PC-3 (cell line): Measurements from ENCODE around the gene AMY1A. TPM values are rescaled to one million over a fixed set of nuclear protein-coding genes. Genes with fewer than 3 reads are reported as not detected.
"Not testable (repeated sequence)": the region's sequence is repeated elsewhere in the genome, so short reads cannot be mapped to it uniquely, and the experiment has no call there.

ENCODE experiments used
- ATAC-seq: fragments of 200-7000 bp; cut with Tn5 transposase; 2 replicates; pipeline ENCODE4 v1.9.1; 2020; ENCODE audit warnings: mild to moderate bottlenecking, moderate library complexity
- Bru-seq: library from RNA; stranded (reverse); fragments of 400-500 nt; gene quantifications from one replicate; lab custom pipeline; 2021; lab: Mats Ljungman, UMichigan
- BruChase-seq, 2 experiments: library from RNA; stranded (reverse); fragments of 400-500 nt; gene quantifications; one replicate each; lab custom pipeline; 2021; lab: Mats Ljungman, UMichigan
- BruUV-seq: library from RNA; stranded (reverse); fragments of 400-500 nt; replicated peaks from 2 replicates; lab custom pipeline; 2021; lab: Mats Ljungman, UMichigan
- CTCF ChIA-PET: fragments of 300-600 bp; sonication (Branson Sonifier 250); formaldehyde crosslinking; loops from one replicate; lab custom pipeline; 2022; ENCODE audit warnings: antibody characterized with exemption; lab: Charles Lee
- POLR2A ChIA-PET: fragments of 300-600 bp; sonication (Branson Sonifier 250); formaldehyde crosslinking; loops from one replicate; lab custom pipeline; 2022; ENCODE audit warnings: antibody characterized with exemption; ENCODE audit not compliant: unreplicated experiment; lab: Charles Lee
- DNase-seq: peaks from one replicate; pipeline ENCODE4 v3.0.0-alpha.2; 2015
- H2AFZ ChIP-seq: fragments of 300-600 bp; sonication (generic); 2 replicates; pipeline ENCODE4 v1.6.0; 2016; ENCODE audit warnings: antibody characterized with exemption, low read length
- H3F3A ChIP-seq: fragments of 300-600 bp; sonication (generic); one replicate; pipeline ENCODE4 v1.6.0; 2017; ENCODE audit warnings: antibody characterized with exemption, low read length, control low read depth, mild to moderate bottlenecking; ENCODE audit not compliant: unreplicated experiment
- H3K27ac ChIP-seq: fragments of 300-600 bp; sonication (generic); 2 replicates; pipeline ENCODE4 v1.5.1; 2016; ENCODE audit warnings: mild to moderate bottlenecking, low read length
- H3K27me3 ChIP-seq: fragments of 300-600 bp; sonication (generic); 2 replicates; pipeline ENCODE4 v1.6.1; 2016; ENCODE audit warnings: low read length, mixed read lengths
- H3K36me3 ChIP-seq: fragments of 300-600 bp; sonication (generic); 2 replicates; pipeline ENCODE4 v1.6.1; 2016; ENCODE audit warnings: low read depth, mixed run types, low read length, mixed read lengths
- H3K4me1 ChIP-seq: fragments of 300-600 bp; sonication (generic); 2 replicates; pipeline ENCODE4 v1.5.1; 2016; ENCODE audit warnings: low read length; ENCODE audit not compliant: insufficient read depth
- H3K4me2 ChIP-seq: fragments of 300-600 bp; sonication (generic); 2 replicates; pipeline ENCODE4 v1.6.0; 2016; ENCODE audit warnings: low read length
- H3K4me3 ChIP-seq: fragments of 300-600 bp; sonication (generic); 2 replicates; pipeline ENCODE4 v1.5.1; 2016; ENCODE audit warnings: mild to moderate bottlenecking, low read length, mixed read lengths
- H3K79me2 ChIP-seq: fragments of 300-600 bp; sonication (generic); 2 replicates; pipeline ENCODE4 v1.6.1; 2017; ENCODE audit warnings: low read length, mixed read lengths
- H3K9ac ChIP-seq: fragments of 300-600 bp; sonication (generic); 2 replicates; pipeline ENCODE4 v1.6.0; 2016; ENCODE audit warnings: mild to moderate bottlenecking, low read length
- H3K9me2 ChIP-seq: fragments of 300-600 bp; sonication (generic); replicated peaks from 2 replicates; pipeline ENCODE4 v1.6.1; 2016; ENCODE audit warnings: mixed run types, low read length, mixed read lengths
- H3K9me3 ChIP-seq: fragments of 300-600 bp; sonication (generic); 2 replicates; pipeline ENCODE4 v1.6.1; 2016; ENCODE audit warnings: low read length, mixed read lengths
- H4K20me1 ChIP-seq: fragments of 300-600 bp; sonication (generic); 2 replicates; pipeline ENCODE4 v1.6.1; 2016; ENCODE audit warnings: low read length, mixed read lengths
- EZH2 ChIP-seq: fragments of 300-600 bp; sonication (generic); IDR thresholded peaks from one replicate; pipeline ENCODE4 v1.6.1; 2017; ENCODE audit warnings: antibody characterized with exemption, mild to moderate bottlenecking, low read length; ENCODE audit not compliant: unreplicated experiment
- EZH2phosphoT487 ChIP-seq: fragments of 300-600 bp; sonication (generic); IDR thresholded peaks from 2 replicates; pipeline ENCODE4 v1.6.1; 2018; ENCODE audit warnings: mild to moderate bottlenecking, antibody characterized with exemption, low read length, borderline replicate concordance
- intact Hi-C: fragments of 100-400 bp; cut with micrococcal nuclease; formaldehyde crosslinking; loops from 2 replicates; pipeline ENCODE4 v1.9.0; 2023
- long read RNA-seq: library from polyadenylated mRNA; unstranded; transcript quantifications from one replicate; pipeline ENCODE4 v2.0.0, GENCODE V29; 2021; ENCODE audit not compliant: unreplicated experiment
- total RNA-seq: library from RNA; depleted of rRNA; stranded (reverse); fragments of >200 nt; gene quantifications from 2 replicates; pipeline ENCODE4 v1.2.3, GENCODE V29; 2014; rRNA removed
- TF ChIP-seq, protein P1 (sequence below): fragments of 300-600 bp; sonication (generic); conservative IDR thresholded peaks from 2 replicates; pipeline ENCODE4 v1.5.1; 2017; ENCODE audit warnings: antibody characterized with exemption, low read depth, mild to moderate bottlenecking, low read length

The AMY1A gene
- total RNA-seq (not detected in 2 replicates), Bru-seq, nascent RNA (not detected), BruChase-seq, experiment 1, labeled RNA remaining after a 6-hour chase (not detected), BruChase-seq, experiment 2, labeled RNA remaining after a 2-hour chase (not detected)
- long read RNA-seq = 0 reads

GRCh38 chr1:103655460-103655859 is at the start of gene AMY1A:
Gene AMY1A (plus strand): TSS chr1:103655760. CDS start chr1:103656331, 571 bp downstream.
- intact Hi-C loops, DNase-seq, POLR2A ChIA-PET, BruUV-seq, H3K4me2 ChIP-seq, ATAC-seq, CTCF ChIA-PET, H3K79me2 ChIP-seq, H3K9me3 ChIP-seq, H3K27ac ChIP-seq, H2AFZ ChIP-seq, H3F3A ChIP-seq, H3K9ac ChIP-seq, H4K20me1 ChIP-seq, H3K4me3 ChIP-seq, H3K9me2 ChIP-seq, H3K36me3 ChIP-seq, H3K4me1 ChIP-seq, H3K27me3 ChIP-seq: not testable (repeated sequence)

DNA sequence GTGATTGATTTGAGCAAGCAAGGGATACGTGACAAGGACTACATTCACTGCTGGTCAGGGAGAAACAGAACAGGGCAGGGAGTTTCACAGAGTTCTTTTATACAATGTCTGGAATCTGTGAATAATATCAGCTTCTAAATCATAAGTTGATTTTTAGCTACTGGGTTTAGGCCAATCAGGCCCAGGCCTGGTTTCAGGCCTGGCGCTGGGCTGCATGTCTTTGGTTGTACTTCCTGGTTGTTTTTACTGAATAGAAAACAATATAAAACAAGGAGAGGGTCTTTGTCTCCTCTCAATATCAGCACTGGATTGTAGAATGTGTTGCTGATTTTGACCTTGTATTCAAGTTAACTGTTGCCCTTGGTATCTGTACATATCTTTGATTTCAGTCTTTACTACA is 39.2 kb upstream of the AMY1A start:
- TF ChIP-seq, protein P1, sequence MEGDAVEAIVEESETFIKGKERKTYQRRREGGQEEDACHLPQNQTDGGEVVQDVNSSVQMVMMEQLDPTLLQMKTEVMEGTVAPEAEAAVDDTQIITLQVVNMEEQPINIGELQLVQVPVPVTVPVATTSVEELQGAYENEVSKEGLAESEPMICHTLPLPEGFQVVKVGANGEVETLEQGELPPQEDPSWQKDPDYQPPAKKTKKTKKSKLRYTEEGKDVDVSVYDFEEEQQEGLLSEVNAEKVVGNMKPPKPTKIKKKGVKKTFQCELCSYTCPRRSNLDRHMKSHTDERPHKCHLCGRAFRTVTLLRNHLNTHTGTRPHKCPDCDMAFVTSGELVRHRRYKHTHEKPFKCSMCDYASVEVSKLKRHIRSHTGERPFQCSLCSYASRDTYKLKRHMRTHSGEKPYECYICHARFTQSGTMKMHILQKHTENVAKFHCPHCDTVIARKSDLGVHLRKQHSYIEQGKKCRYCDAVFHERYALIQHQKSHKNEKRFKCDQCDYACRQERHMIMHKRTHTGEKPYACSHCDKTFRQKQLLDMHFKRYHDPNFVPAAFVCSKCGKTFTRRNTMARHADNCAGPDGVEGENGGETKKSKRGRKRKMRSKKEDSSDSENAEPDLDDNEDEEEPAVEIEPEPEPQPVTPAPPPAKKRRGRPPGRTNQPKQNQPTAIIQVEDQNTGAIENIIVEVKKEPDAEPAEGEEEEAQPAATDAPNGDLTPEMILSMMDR = no peak
- TF ChIP-seq EZH2 (no peak), EZH2phosphoT487 (no peak)
- Histone ChIP-seq H3K4me1 (no peaks in the 10 kb centered on the region), H3K27me3 (peaks cover 4% of the 10 kb centered on the region; the same call in 1 of the 2 replicates), H3F3A (no peaks in the 10 kb centered on the region), H2AFZ (no peak overlapping the region), H3K4me2 (no peak overlapping the region), H3K36me3 (no peaks in the 10 kb centered on the region), H3K9me2 (no peaks in the 10 kb centered on the region), H3K79me2 (no peaks in the 10 kb centered on the region), H3K4me3 (no peak overlapping the region), H3K9me3 (no peaks in the 10 kb centered on the region), H3K9ac (no peak overlapping the region), H3K27ac (no peak overlapping the region), H4K20me1 (no peaks in the 10 kb centered on the region)
- DNase-seq = no peak
- no TSS peak for BruUV-seq
- intact Hi-C loops = no loop called here
- no peak for ATAC-seq
- ChIA-PET POLR2A (no interaction called here), CTCF (no interaction called here)

GRCh38 chr1:103616994-103617477 is 38.5 kb upstream of the AMY1A start, which contains the start of gene AMY2A:
Gene AMY2A (plus strand): TSS chr1:103617427. CDS start chr1:103617441, 14 bp downstream.
- H3K9me2 ChIP-seq, H3K9me3 ChIP-seq, H3K4me1 ChIP-seq, BruUV-seq, CTCF ChIA-PET, H3K9ac ChIP-seq, intact Hi-C loops, H3K4me2 ChIP-seq, H3K27me3 ChIP-seq, H3K36me3 ChIP-seq, DNase-seq, H3F3A ChIP-seq, H2AFZ ChIP-seq, H3K79me2 ChIP-seq, H4K20me1 ChIP-seq, H3K27ac ChIP-seq, H3K4me3 ChIP-seq, ATAC-seq, POLR2A ChIA-PET: not testable (repeated sequence)

- H3K79me2 ChIP-seq, intact Hi-C loops, CTCF ChIA-PET, ATAC-seq, H3K4me1 ChIP-seq, H3K36me3 ChIP-seq, DNase-seq, H3K9ac ChIP-seq, H3K4me2 ChIP-seq, H3K9me2 ChIP-seq, POLR2A ChIA-PET, BruUV-seq, H3K27ac ChIP-seq, H4K20me1 ChIP-seq, H3K4me3 ChIP-seq, H3F3A ChIP-seq, H3K9me3 ChIP-seq, H3K27me3 ChIP-seq, H2AFZ ChIP-seq: not testable (repeated sequence)
These were observed 28.1 kb upstream of the AMY1A start for GRCh38 chr1:103627436-103627835.

GRCh38 chr1:103641194-103641593 is 14.4 kb upstream of the AMY1A start:
- H3K79me2 ChIP-seq, H4K20me1 ChIP-seq, H3F3A ChIP-seq, H3K4me3 ChIP-seq, CTCF ChIA-PET, H2AFZ ChIP-seq, BruUV-seq, H3K4me1 ChIP-seq, H3K4me2 ChIP-seq, intact Hi-C loops, POLR2A ChIA-PET, H3K27me3 ChIP-seq, H3K27ac ChIP-seq, H3K9ac ChIP-seq, DNase-seq, ATAC-seq, H3K9me3 ChIP-seq, H3K36me3 ChIP-seq, H3K9me2 ChIP-seq: not testable (repeated sequence)

DNA sequence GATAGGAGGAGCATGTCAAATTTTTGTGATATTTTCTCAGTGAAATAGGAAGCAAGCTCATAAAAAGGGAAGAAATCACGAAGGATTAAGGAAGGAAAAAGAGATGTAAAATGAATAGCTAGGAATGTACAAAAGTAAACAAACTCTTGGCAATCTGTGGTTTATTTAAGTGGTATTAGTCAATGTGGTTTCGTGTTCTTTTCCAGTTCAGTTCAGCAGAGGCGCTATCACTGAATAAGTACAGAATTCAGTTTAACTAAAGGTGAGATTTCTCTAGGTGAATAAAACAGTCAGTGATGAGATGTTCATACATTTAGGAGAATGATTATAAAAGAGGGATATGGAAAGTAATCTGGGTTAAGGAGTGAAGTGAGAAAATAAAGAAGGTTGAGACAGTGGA is 11.7 kb upstream of the AMY1A start:
- H3F3A ChIP-seq, CTCF ChIA-PET, H4K20me1 ChIP-seq, H3K4me1 ChIP-seq, DNase-seq, intact Hi-C loops, H3K27ac ChIP-seq, H3K4me3 ChIP-seq, H3K4me2 ChIP-seq, H2AFZ ChIP-seq, H3K9me2 ChIP-seq, H3K36me3 ChIP-seq, H3K79me2 ChIP-seq, H3K9me3 ChIP-seq, H3K27me3 ChIP-seq, POLR2A ChIA-PET, H3K9ac ChIP-seq, BruUV-seq: not testable (repeated sequence)
- peak; percentile 74 for ATAC-seq
